Body of pancreas (tissue), 4 donors: Measurements from ENCODE around the gene COG8.

Experiments used
- POLR2A ChIP-seq, 3 donors: fragments of 450-650 bp; IDR thresholded peaks; one replicate each; pipeline ENCODE4 v1.6.1; 2016; ENCODE audit warnings: antibody characterized with exemption in 3 of 3, mild to moderate bottlenecking in 2 of 3
- TF ChIP-seq, protein P1 (sequence below), 7 experiments: fragments of 450-650 bp in 4 of 7; fragments of 200-600 bp in 3 of 7; sonication (generic) in 3 of 7; IDR thresholded peaks; one replicate each; pipeline ENCODE4 v1.5.1; 2016 to 2019; ENCODE audit warnings: antibody characterized with exemption in 7 of 7

DNA sequence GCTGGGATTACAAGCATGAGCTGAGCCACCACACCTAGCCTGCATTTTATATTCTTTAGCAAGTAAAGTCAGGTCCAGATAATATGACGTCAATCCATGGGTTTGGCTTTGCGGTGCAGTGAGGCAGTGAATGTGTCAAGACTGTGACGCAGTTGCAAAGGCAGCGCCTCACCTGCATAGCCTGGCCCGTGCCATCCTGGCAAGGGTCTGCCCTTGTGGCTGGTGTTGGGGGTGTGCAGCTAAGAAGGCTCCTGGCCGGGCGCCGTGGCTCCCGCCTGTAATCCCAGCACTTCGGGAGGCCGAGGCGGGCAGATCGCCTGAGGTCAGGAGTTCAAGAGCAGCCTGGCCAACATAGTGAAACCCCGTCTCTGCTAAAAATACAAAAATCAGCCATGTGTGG, 15.9 kb downstream of the COG8 start:
- TF ChIP-seq, protein P1, sequence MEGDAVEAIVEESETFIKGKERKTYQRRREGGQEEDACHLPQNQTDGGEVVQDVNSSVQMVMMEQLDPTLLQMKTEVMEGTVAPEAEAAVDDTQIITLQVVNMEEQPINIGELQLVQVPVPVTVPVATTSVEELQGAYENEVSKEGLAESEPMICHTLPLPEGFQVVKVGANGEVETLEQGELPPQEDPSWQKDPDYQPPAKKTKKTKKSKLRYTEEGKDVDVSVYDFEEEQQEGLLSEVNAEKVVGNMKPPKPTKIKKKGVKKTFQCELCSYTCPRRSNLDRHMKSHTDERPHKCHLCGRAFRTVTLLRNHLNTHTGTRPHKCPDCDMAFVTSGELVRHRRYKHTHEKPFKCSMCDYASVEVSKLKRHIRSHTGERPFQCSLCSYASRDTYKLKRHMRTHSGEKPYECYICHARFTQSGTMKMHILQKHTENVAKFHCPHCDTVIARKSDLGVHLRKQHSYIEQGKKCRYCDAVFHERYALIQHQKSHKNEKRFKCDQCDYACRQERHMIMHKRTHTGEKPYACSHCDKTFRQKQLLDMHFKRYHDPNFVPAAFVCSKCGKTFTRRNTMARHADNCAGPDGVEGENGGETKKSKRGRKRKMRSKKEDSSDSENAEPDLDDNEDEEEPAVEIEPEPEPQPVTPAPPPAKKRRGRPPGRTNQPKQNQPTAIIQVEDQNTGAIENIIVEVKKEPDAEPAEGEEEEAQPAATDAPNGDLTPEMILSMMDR (IDR thresholded peaks at IDR 0.05): no peak
- no peak for TF ChIP-seq POLR2A (IDR thresholded peaks at IDR 0.05)
